K562 (cell line): Measurements from ENCODE around the gene PABPC1L. TPM values are rescaled to one million over a fixed set of nuclear protein-coding genes. Genes with fewer than 3 reads are reported as not detected.

ENCODE experiments used
- ARHGAP35 ChIP-seq: fragments of 450-650 bp; IDR thresholded peaks from 2 replicates; pipeline ENCODE4 v1.6.1; 2018; ENCODE audit not compliant: partially characterized antibody
- C11orf30 ChIP-seq: fragments of 450-650 bp; IDR thresholded peaks from 2 replicates; pipeline ENCODE4 v1.6.1; 2016; ENCODE audit warnings: low read depth, mild to moderate bottlenecking
- CEBPG ChIP-seq, 3 experiments: fragments of 200-800 bp in 1 of 3; sonication (Bioruptor generic) in 1 of 3; sonication (generic) in 1 of 3; formaldehyde crosslinking in 1 of 3; IDR thresholded peaks in 2 of 3; conservative IDR thresholded peaks in 1 of 3; 2 replicates each; pipeline versions ENCODE4 v1.6.1 to v1.8.0; 2016 to 2022; ENCODE audit warnings: missing compliant biosample characterization in 2 of 3, missing genetic modification characterization in 2 of 3, mild to moderate bottlenecking in 1 of 3, missing genetic modification reagents in 1 of 3
- CGGBP1 ChIP-seq: fragments of 250-450 bp; sonication (Bioruptor Pico); IDR thresholded peaks from 2 replicates; pipeline ENCODE4 v1.9.0; 2021; ENCODE audit warnings: mild to moderate bottlenecking
- CHD4 ChIP-seq: fragments of 200-600 bp; sonication (generic); IDR thresholded peaks from 3 replicates; pipeline ENCODE4 v1.6.1; 2012; ENCODE audit warnings: low read depth, mild to moderate bottlenecking, mixed read lengths, low read length, inconsistent platforms; ENCODE audit not compliant: insufficient read depth, insufficient replicate concordance, poor library complexity, severe bottlenecking
- E2F5 ChIP-seq: sonication (generic); formaldehyde crosslinking; IDR thresholded peaks from 2 replicates; pipeline ENCODE4 v1.8.0; 2022; ENCODE audit warnings: mild to moderate bottlenecking, missing genetic modification reagents
- ETV6 ChIP-seq, 3 experiments: fragments of 150-350 bp in 1 of 3; sonication (generic) in 1 of 3; formaldehyde crosslinking in 1 of 3; IDR thresholded peaks; 2 replicates each; pipeline versions ENCODE4 v1.6.1 to v1.8.0; 2014 to 2022; ENCODE audit warnings: borderline replicate concordance in 2 of 3, low read depth in 2 of 3, antibody characterized with exemption in 1 of 3, low read length in 1 of 3, mild to moderate bottlenecking in 1 of 3, missing genetic modification reagents in 1 of 3
- GABPB1 ChIP-seq: sonication (generic); formaldehyde crosslinking; IDR thresholded peaks from 2 replicates; pipeline ENCODE4 v1.8.0; 2022; ENCODE audit warnings: mild to moderate bottlenecking, missing genetic modification reagents
- HMGN3 ChIP-seq: IDR thresholded peaks from 2 replicates; pipeline ENCODE4 v1.6.1; 2011; ENCODE audit warnings: borderline replicate concordance, low read depth, mild to moderate bottlenecking, mixed read lengths, low read length; ENCODE audit not compliant: insufficient read length; ENCODE audit errors: extremely low read depth
- HOMEZ ChIP-seq: fragments of 250-450 bp; sonication (Bioruptor Pico); IDR thresholded peaks from 2 replicates; pipeline ENCODE4 v1.4.0; 2020; ENCODE audit warnings: mild to moderate bottlenecking, moderate library complexity
- MCM3 ChIP-seq: fragments of 450-650 bp; IDR thresholded peaks from 2 replicates; pipeline ENCODE4 v1.6.1; 2016
- MEIS2 ChIP-seq: fragments of 450-650 bp; IDR thresholded peaks from 2 replicates; pipeline ENCODE4 v1.6.1; 2014; ENCODE audit warnings: mild to moderate bottlenecking; ENCODE audit not compliant: partially characterized antibody
- NR2F6 ChIP-seq: fragments of 450-650 bp; formaldehyde crosslinking; IDR thresholded peaks from 2 replicates; pipeline ENCODE4 v1.4.0; 2020; ENCODE audit warnings: mild to moderate bottlenecking
- RBM17 ChIP-seq: fragments of 200-400 bp; formaldehyde crosslinking; IDR thresholded peaks from 2 replicates; pipeline ENCODE4 v1.6.1; 2017; ENCODE audit warnings: low read depth, mild to moderate bottlenecking, low read length, borderline replicate concordance
- SUPT5H ChIP-seq: fragments of 450-650 bp; IDR thresholded peaks from 2 replicates; pipeline ENCODE4 v1.6.1; 2016
- TFAP4 ChIP-seq: sonication (generic); formaldehyde crosslinking; IDR thresholded peaks from 2 replicates; pipeline ENCODE4 v1.8.0; 2022; ENCODE audit warnings: missing genetic modification reagents, mild to moderate bottlenecking, moderate library complexity, borderline replicate concordance
- U2AF1 ChIP-seq: fragments of 200-400 bp; formaldehyde crosslinking; optimal IDR thresholded peaks from 2 replicates; pipeline ENCODE3; 2017; ENCODE audit warnings: mild to moderate bottlenecking, low read depth, low read length, moderate library complexity
- USF1 ChIP-seq: sonication (generic); formaldehyde crosslinking; IDR thresholded peaks from 2 replicates; pipeline ENCODE4 v1.9.0; 2022; ENCODE audit warnings: mild to moderate bottlenecking, missing genetic modification reagents
- ZC3H4 ChIP-seq: sonication (generic); formaldehyde crosslinking; IDR thresholded peaks from 2 replicates; pipeline ENCODE4 v1.9.0; 2021; ENCODE audit warnings: missing genetic modification reagents, borderline replicate concordance
- ZNF133 ChIP-seq: fragments of 250-450 bp; sonication (Bioruptor Pico); IDR thresholded peaks from 2 replicates; pipeline ENCODE4 v1.4.0; 2020; ENCODE audit warnings: mild to moderate bottlenecking
- ZNF174 ChIP-seq: fragments of 250-450 bp; sonication (Bioruptor Pico); IDR thresholded peaks from 2 replicates; pipeline ENCODE4 v1.4.0; 2020; ENCODE audit warnings: mild to moderate bottlenecking
- ZNF24 ChIP-seq: fragments of 450-650 bp; IDR thresholded peaks from 2 replicates; pipeline ENCODE4 v1.6.1; 2016
- ZNF668 ChIP-seq: fragments of 250-450 bp; sonication (Bioruptor Pico); IDR thresholded peaks from 2 replicates; pipeline ENCODE4 v1.8.0; 2022; ENCODE audit warnings: mild to moderate bottlenecking, inconsistent platforms
- ZZZ3 ChIP-seq: fragments of 450-650 bp; IDR thresholded peaks from 2 replicates; pipeline ENCODE4 v1.6.1; 2016; ENCODE audit warnings: antibody characterized with exemption, mild to moderate bottlenecking, moderate library complexity
- polyA plus RNA-seq, 8 experiments: library from polyadenylated mRNA; depleted of rRNA in 4 of 8; stranded (reverse) in 5 of 8; unstranded in 3 of 8; fragments of >200 nt; fragmentation: Nextera tagmentation in 2 of 8; fragmentation: Illumina TruSeq in 1 of 8; extraction: Ambion mirVana in 2 of 8; extraction: Trizol in 1 of 8; gene quantifications; 2 replicates each; pipeline versions ENCODE4 v1.2.1 to v1.2.3, GENCODE V29; 2011 to 2014; ENCODE audit warnings: inconsistent platforms in 1 of 8, missing spikeins in 1 of 8
- total RNA-seq, 7 experiments: library from RNA; depleted of rRNA in 6 of 7; stranded (reverse); fragments of >200 nt in 6 of 7; fragmentation: Illumina TruSeq in 2 of 7; extraction: Trizol in 2 of 7; gene quantifications; 2 replicates each; pipeline versions ENCODE4 v1.2.1 to v1.2.3, GENCODE V29; 2011 to 2021; ENCODE audit warnings: low replicate concordance in 1 of 7

PABPC1L gene
- total and polyA plus RNA-seq, 9 of the 15 experiments (the other 6 are each of a cell fraction or from before 2014, with no cell fraction given): 6.0 to 90.3 (median 15.8) TPM

GRCh38 chr20:44960103-44960852 lies 50.4 kb downstream of the PABPC1L start, which contains the start of gene TOMM34 (continued):
- TF ChIP-seq TFAP4 (CRISPR knock-in tag): peak; percentile 73
- TF ChIP-seq CHD4: no peak
- no peak for TF ChIP-seq HOMEZ
- no peak for TF ChIP-seq C11orf30
- TF ChIP-seq HMGN3: peak; percentile 94
- no peak for TF ChIP-seq ZNF133 (CRISPR knock-in tag)
- TF ChIP-seq ZC3H4: no peak
- TF ChIP-seq SUPT5H: peak; percentile 86
- TF ChIP-seq ZNF24: no peak
- no peak for TF ChIP-seq ZNF668 (CRISPR knock-in tag)
- TF ChIP-seq MCM3: no peak
- no peak for TF ChIP-seq ZNF174
- no peak; the same call in 1 of the 2 replicates for TF ChIP-seq CEBPG (CRISPR knock-in tag; IDR thresholded peaks at IDR 0.05)
- TF ChIP-seq CEBPG (tag; conservative IDR thresholded peaks at IDR 0.05 in 1 of 2, IDR thresholded peaks at IDR 0.05 in 1 of 2): no peak
- TF ChIP-seq U2AF1: no peak
- no peak for TF ChIP-seq GABPB1 (CRISPR knock-in tag)
- TF ChIP-seq CGGBP1: no peak
- TF ChIP-seq ARHGAP35: no peak
- TF ChIP-seq E2F5: no peak
- TF ChIP-seq RBM17: no peak
- no peak for TF ChIP-seq ETV6 (IDR thresholded peaks at IDR 0.05; ENCODE audit: borderline replicate concordance in 1 of 2, low read depth in 2 of 2, low read length in 1 of 2)
- TF ChIP-seq ETV6 (CRISPR knock-in tag; IDR thresholded peaks at IDR 0.05; ENCODE audit: borderline replicate concordance): no peak; the same call in 1 of the 2 replicates
- TF ChIP-seq USF1: peak; percentile 56
- peak; percentile 66 for TF ChIP-seq MEIS2
- TF ChIP-seq ZZZ3: no peak
- TF ChIP-seq NR2F6 (CRISPR knock-in tag): no peak
